ENCODE measurements around the gene ITGA11. TPM values are rescaled to one million over a fixed set of nuclear protein-coding genes. Genes with fewer than 3 reads are reported as not detected.

ITGA11 gene
- total RNA-seq, 1 experiment from 2014 or later = not detected

- H3K4me2 ChIP-seq (ENCODE audit: low read length) = no peak overlapping the region
- no peak for ATAC-seq
Observed at GRCh38 chr15:68341760-68342725, 89.9 kb downstream of the ITGA11 start.

GRCh38 chr15:68340726-68341671 is 91.0 kb downstream of the ITGA11 start:
- no peaks in the 10 kb centered on the region for H3K9me2 ChIP-seq (replicated peaks; ENCODE audit: low read length)
- H3K4me1 ChIP-seq (ENCODE audit: insufficient read depth, low read length) = no peaks in the 10 kb centered on the region
- intact Hi-C loops (cut with micrococcal nuclease) = no loop called here
- no peaks in the 10 kb centered on the region for H3K36me3 ChIP-seq (ENCODE audit: low read depth, low read length)
- no peak overlapping the region for H3K4me2 ChIP-seq (ENCODE audit: low read length)
- H3K27me3 ChIP-seq (ENCODE audit: low read length) = no peaks in the 10 kb centered on the region
- no peak overlapping the region for H2AFZ ChIP-seq (ENCODE audit: low read length)
- no peak overlapping the region for H3K9ac ChIP-seq (ENCODE audit: low read length)
- no peaks in the 10 kb centered on the region for H4K20me1 ChIP-seq (ENCODE audit: low read length)
- POLR2A ChIA-PET (ENCODE audit: unreplicated experiment) = no interaction called here
- no TSS peak for BruUV-seq (replicated peaks)
- CTCF ChIA-PET = no interaction called here
- H3K4me3 ChIP-seq (ENCODE audit: low read length) = no peak overlapping the region
- H3K27ac ChIP-seq (ENCODE audit: low read length) = no peak overlapping the region
- TF ChIP-seq CTCF (conservative IDR thresholded peaks at IDR 0.05; ENCODE audit: low read depth, low read length) (no peak), EZH2phosphoT487 (IDR thresholded peaks at IDR 0.05; ENCODE audit: borderline replicate concordance, low read length) (no peak), EZH2 (IDR thresholded peaks at IDR 0.05; ENCODE audit: low read length, unreplicated experiment) (no peak)
- no peak for DNase-seq
- H3K9me3 ChIP-seq (ENCODE audit: low read length) = no peaks in the 10 kb centered on the region
- no peak for ATAC-seq
- no peaks in the 10 kb centered on the region for H3K79me2 ChIP-seq (ENCODE audit: low read length)
- no peaks in the 10 kb centered on the region for H3F3A ChIP-seq (ENCODE audit: low read length, unreplicated experiment)

More at GRCh38 chr15:68341760-68342725, 89.9 kb downstream of the ITGA11 start:
- ChIA-PET CTCF (interaction anchor here (0.6 kb wide), 1 partner anchor 35 kb away, joined by 4 read pairs; no protein-coding TSS in a partner anchor), POLR2A (ENCODE audit: unreplicated experiment) (no interaction called here)
- H4K20me1 ChIP-seq (ENCODE audit: low read length) = no peaks in the 10 kb centered on the region
- TF ChIP-seq EZH2 (IDR thresholded peaks at IDR 0.05; ENCODE audit: low read length, unreplicated experiment) (no peak), EZH2phosphoT487 (IDR thresholded peaks at IDR 0.05; ENCODE audit: borderline replicate concordance, low read length) (no peak), CTCF (conservative IDR thresholded peaks at IDR 0.05; ENCODE audit: low read depth, low read length) (no peak)
- H3K9ac ChIP-seq (ENCODE audit: low read length) = no peak overlapping the region
- DNase-seq = no peak
- no peaks in the 10 kb centered on the region for H3K79me2 ChIP-seq (ENCODE audit: low read length)
- H3F3A ChIP-seq (ENCODE audit: low read length, unreplicated experiment) = no peaks in the 10 kb centered on the region
- BruUV-seq (replicated peaks) = no TSS peak
- no peak overlapping the region for H2AFZ ChIP-seq (ENCODE audit: low read length)
- no peaks in the 10 kb centered on the region for H3K9me3 ChIP-seq (ENCODE audit: low read length)
- H3K4me3 ChIP-seq (ENCODE audit: low read length) = no peak overlapping the region
- no peaks in the 10 kb centered on the region for H3K27me3 ChIP-seq (ENCODE audit: low read length)
- H3K36me3 ChIP-seq (ENCODE audit: low read depth, low read length) = no peaks in the 10 kb centered on the region
- H3K9me2 ChIP-seq (replicated peaks; ENCODE audit: low read length) = no peaks in the 10 kb centered on the region
- intact Hi-C loops (cut with micrococcal nuclease) = no loop called here
- H3K27ac ChIP-seq (ENCODE audit: low read length) = no peak overlapping the region
- no peaks in the 10 kb centered on the region for H3K4me1 ChIP-seq (ENCODE audit: insufficient read depth, low read length)

All from PC-3 (cell line).